NCI-H2227 (cell line): Measurements from ENCODE around the gene BCL7C.

Source experiments
- DNase-seq: peaks from one replicate; lab custom pipeline; 2025; ENCODE audit not compliant: unreplicated experiment; lab: John Stamatoyannopoulos, UW

The BCL7C gene

GRCh38 chr16:30922960-30923535 lies 29.2 kb upstream of the BCL7C start:
- peak; percentile 99 for DNase-seq

- DNase-seq: peak; percentile 99
These were observed 28.6 kb upstream of the BCL7C start for GRCh38 chr16:30922420-30922959.

DNA sequence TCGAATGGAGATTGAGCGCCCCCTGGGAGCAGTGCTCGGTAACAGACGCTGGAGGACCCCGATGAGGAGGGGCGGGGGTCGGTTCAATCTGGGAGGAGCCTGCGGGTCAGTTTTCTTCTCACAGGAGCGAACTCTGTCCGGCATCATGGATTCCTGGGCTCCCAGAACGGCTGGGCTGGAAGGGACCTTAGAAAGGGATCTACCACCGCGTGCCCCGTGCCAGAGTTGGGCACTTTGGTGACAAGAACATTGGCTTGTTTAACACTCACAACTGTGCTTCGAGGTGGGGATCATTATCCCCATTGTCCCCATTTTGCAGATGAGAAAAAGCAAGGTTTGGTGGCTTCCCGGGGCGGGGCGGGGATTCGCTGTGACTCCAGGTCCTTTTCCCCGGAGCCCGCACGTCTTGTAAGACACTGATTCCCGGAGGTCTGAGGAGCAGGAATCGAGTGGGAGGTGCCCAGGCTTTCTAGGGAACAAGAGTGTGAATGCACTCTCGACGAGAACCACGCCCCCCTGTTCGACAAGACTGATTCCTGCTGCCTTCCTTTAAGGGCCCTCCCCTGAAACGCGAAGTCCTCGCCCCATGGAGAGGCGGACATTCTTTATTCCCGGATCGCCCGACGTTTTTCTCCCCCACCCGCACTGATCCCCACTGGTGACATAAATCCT lies 28.0 kb upstream of the BCL7C start:
- DNase-seq: peak; percentile 96

DNA sequence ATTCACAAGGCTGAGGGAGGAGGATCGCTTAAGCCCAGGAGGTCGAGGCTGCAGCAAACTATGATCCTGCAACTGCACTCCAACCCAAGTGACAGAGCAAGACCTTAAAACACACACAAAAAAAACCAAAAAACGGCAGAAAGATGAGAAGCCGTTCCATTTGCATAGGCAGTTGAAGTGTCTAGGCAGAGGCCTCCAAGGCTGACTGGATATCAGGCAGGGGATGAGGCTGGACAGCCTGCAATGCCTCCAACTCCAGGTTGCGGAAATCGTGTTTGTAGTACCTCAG lies 27.5 kb upstream of the BCL7C start:
- DNase-seq: no peak

GRCh38 chr16:30920891-30921290 lies 27.0 kb upstream of the BCL7C start:
- no peak for DNase-seq

DNA sequence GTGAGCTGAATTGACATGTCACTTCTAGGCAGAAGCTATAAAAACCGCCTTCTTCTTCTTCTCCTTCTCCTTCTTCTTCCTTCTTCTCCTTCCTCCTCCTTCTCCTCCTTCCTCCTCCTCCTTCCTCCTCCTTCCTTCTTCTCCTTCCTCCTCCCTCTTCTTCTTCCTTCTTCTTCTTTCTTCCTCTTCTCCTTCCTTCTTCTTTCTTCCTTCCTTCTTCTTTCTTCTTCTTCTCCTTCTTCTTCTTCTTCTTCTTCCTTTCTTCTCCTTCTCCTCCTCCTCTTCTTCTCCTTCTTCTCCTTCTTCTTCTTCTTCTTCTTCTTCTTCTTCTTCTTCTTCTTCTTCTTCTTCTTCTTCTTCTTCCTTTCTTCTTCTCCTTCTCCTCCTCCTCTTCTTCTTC lies 24.7 kb upstream of the BCL7C start:
- no peak for DNase-seq

DNA sequence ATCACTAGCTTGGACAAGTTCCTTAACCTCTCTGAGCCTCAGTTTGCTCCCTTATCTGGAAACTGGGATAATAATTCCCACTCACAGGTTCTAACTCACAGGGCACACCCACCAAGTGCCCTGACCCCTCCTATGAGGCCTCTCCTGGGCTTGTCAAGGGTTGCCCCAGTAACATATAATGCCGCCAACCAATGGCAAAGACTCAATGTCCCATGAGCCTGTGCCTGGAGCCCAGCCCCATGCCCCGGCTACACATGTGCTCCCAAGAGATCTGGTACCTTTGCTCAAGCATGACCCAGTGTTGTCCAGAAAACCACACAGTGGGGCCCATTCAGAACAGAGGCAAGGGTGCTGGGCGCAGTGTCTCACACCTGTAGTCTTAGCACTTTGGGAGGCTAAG lies 21.0 kb upstream of the BCL7C start:
- DNase-seq: no peak

GRCh38 chr16:30912794-30913412 lies 19.0 kb upstream of the BCL7C start:
- DNase-seq: no peak

- DNase-seq: no peak
These were observed 16.7 kb upstream of the BCL7C start for GRCh38 chr16:30910427-30911029.

GRCh38 chr16:30907064-30907463 lies 13.2 kb upstream of the BCL7C start:
- no peak for DNase-seq

DNA sequence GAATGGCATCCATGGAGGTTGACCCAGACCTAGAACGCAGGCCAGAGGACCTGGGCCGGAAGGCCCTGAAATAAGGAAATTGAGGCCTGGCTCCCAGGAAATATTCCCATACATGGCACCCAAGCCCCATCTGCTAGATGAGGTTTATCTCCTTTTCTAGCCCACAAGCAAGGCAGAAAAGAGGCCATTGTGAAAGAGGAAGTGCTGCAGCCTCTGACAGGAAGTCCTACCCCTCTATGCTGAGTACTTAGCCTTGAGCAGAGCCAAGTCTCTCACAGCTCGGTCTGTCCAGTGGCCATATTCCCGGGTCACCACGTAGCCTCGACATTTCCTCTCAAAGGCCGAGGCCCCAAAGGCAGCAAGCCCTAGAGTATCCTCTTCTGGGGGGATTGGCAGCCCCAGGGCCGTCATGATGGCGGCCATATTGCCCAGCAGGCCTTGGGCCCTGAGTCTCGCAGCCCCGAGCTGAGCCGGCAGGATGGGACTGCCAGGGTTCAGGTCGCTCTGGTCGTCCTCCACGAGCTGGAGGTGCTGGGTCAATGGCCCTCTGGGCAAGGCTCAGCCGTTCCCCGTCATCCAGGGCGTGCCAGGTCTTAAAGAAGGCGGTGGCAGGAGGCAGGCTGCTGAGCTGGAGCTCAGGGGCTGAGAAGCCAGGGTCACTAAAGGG lies 10.4 kb upstream of the BCL7C start:
- DNase-seq: no peak

DNA sequence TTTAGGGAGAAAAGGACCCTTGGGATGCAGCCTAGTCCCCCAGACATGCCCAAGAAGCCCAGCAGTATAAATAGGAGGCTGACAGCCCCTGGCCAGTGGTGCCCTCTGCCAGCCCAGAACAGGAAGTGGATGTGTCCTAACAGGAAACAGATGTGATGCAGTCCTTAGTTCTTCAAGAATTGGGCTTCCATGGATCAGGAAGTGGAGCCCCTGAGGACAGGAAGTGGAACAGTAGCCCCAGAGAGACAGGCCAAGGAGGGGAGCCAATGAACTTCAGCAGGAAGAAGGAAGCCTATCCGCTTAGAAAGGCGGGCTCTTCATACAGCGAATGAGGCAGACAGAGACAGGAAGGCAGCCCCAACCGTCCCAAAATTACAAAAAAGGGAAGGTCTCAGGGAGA lies 9.7 kb upstream of the BCL7C start:
- DNase-seq: no peak

DNA sequence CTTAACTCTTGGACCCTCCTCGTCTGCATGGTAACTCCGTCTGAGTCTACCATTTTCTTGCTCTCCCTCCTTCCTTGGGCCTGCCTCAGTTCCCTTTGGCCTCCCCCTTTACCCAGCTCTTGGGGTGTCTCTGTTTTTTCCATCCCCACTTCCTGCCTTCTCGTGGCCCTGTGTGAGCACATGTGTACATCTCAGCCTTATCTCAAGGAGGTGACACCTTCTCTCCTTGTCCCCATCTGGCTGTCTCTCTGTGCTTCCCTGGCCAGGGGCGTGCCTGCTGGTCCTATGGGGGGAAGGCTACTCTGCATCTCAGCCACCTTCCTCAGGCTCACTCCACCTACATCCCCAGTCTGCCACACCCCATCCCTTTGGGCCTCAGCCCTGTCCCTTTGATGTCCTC lies 9.1 kb upstream of the BCL7C start:
- no peak for DNase-seq

- DNase-seq: peak; percentile 66
These were observed 8.4 kb upstream of the BCL7C start for GRCh38 chr16:30902029-30902972.

DNA sequence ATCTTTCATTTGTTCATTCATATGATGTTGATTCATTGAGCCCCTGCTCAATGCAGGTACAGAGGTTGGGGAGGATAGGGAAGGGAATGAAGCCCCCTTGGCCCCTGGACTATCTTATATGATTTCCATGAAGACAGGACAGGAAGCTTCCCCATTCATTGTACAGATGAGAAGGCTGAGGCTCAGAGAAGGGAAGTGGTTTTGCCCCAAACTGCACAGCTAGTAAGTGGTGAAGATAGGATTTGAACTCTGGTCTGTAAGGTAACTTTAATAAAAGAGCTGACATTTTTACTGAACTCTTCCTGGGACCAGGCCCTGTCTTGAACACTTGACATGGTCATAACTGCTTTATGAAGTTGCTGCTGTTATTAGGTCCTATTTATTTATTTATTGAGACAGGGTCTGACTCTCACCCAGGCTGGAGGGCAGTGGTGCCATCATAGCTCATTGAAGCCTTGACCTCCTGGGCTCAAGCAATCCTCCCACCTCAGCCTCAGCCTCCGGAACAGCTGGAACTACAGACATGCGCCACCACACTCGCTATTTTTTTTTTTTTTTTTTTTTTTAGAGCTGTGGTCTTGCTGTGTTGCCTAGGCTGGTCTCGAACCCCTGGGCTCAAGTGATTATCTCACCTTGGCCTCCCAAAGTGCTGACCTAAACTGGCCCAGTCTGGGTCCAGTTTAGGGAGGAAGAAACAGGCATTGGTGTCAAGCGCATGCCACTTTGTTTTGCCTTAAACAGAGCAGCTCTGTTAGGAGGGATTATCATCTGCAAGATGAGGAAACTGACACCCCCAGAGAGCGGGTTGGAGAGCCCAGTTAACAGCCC lies 7.5 kb upstream of the BCL7C start:
- DNase-seq: no peak

DNA sequence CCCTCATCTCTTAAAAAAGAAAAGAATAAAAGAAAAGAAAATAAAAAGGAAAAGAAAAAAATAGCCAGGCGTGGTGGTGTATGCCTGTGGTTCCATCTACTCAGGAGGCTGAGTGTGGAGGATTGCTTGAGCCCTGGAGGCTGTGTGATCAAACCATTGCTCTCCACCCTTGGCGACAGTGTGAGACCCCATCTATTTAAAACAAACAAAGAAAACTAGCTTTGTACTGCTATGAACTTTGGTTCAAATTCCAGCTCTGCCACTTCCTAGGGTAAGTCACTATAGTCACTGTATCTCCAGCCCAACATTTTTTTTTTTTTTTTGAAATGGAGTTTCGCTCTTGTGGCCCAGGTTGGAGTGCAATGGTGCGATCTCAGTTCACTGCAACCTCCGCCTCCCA lies 6.7 kb upstream of the BCL7C start:
- no peak for DNase-seq

DNA sequence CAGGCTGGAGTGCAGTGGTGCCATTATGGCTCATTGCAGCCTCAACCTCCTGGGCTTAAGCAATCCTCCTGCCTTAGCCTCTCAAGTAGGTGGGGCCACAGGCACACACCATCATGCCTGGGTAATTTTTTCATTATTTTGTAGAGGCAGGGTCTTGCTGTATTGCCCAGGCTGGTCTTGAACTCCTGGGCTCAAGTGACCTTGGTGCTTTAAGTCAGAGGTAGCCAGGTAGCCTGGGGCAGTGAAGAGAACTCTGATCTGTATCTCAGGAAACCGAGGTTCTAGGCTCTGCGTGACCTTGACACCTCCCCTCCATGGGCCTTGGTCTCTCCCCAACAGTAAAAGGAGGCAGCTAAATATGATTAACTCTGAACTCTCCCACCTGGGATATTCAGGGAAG lies 5.9 kb upstream of the BCL7C start:
- no peak for DNase-seq

- peak; percentile 94 for DNase-seq
These were observed 3.2 kb upstream of the BCL7C start for GRCh38 chr16:30896889-30897733.
